GM18868 (cell line): Measurements from ENCODE around the gene CPSF7.
"Not testable (repeated sequence)": the region's sequence is repeated elsewhere in the genome, so short reads cannot be mapped to it uniquely, and the experiment has no call there.

Source experiments
- ATAC-seq: cut with Tn5 transposase; IDR thresholded peaks from one replicate; pipeline ENCODE4 v1.9.1; 2021; ENCODE audit warnings: mild to moderate bottlenecking, moderate library complexity; ENCODE audit not compliant: unreplicated experiment

Gene CPSF7

DNA sequence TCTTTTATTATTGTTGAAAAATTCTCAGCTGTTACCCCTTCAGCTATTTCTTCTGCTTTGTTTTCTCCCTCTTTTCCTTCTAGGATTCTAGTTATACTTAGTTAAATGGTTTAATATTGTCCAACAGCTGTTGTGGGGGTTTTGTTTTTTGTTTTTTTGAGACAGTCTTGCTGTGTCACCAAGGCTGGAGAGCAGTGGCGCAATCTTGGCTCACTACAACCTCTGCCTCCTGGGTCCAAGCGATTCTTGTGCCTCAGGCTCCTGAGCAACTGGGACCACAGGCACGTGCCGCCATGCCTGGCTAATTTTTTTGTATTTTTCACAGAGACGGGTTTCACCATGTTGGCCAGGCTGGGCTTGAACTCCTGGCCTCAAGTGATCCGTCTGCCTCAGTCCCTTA, 12.8 kb upstream of the CPSF7 start:
- ATAC-seq: no peak

DNA sequence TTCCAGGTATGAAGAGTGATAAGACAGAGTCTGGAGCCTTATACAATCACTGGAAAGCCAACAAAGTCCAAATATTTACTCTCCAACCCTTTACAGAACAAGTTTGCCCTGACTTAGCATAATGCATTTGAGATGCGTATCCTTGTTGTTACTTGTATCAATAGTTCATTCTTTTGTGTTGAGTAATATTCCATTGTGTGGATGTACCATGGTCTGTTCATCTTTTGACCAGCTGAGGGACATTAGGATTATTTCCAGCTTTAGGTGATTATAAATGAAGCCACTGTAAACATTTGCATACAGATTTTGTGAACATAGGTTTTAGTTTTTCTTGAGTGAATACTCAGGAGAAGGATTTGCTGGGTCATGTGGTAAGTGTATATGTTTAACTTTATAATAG, 9.8 kb upstream of the CPSF7 start:
- no peak for ATAC-seq

DNA sequence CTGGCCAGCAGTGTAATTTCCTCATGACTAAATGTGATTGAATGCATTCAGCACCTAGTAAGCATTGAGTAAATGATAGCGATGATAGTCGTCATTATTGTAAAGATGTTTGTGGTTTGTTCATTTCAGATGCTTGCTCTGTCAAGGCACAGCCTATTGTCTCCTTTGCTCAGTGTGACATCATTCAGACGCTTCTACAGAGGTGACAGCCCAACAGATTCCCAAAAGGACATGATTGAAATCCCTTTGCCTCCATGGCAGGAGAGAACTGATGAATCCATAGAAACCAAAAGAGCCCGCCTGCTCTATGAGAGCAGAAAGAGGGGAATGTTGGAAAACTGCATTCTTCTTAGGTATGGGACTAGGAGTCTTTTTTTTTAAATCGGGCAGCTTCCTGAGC, 7.7 kb upstream of the CPSF7 start:
- ATAC-seq: no peak

DNA sequence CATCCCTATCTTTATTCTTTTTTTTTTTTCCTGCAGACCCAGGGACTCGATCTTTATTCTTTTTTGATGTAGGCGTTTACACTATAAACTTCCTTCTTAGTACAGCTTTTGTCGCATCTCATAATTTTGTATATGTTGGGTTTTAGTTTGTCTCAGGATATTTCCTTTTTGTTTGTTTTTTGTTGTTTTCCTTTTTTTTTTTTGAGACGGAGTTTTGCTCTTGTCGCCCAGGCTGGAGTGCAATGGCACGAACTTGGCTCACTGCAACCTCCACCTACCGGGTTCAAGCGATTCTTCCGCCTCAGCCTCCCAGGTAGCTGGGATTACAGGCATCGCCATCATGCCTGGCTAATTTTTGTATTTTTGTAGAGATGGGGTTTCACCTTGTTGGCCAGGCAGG, 1.1 kb upstream of the CPSF7 start:
- ATAC-seq: not testable (repeated sequence)

DNA sequence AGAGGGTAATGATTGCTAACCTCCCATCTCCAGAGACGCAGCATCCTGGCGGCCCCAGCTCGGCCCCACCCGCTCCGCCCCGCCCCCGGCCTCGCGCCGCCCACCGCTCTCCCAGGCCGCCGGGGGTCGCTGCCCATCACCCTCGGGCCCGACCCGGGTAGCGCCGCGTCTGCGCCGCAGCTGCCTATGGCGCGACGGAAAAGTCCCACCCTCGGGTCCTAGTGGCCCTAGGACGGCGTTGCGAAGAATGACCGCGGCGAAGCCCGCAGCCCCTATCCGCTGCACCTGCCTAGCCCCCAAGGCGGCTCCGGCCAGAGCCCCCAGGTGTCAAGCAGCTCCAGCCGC, 457 bp downstream of the CPSF7 start:
- peak; percentile 40 for ATAC-seq

DNA sequence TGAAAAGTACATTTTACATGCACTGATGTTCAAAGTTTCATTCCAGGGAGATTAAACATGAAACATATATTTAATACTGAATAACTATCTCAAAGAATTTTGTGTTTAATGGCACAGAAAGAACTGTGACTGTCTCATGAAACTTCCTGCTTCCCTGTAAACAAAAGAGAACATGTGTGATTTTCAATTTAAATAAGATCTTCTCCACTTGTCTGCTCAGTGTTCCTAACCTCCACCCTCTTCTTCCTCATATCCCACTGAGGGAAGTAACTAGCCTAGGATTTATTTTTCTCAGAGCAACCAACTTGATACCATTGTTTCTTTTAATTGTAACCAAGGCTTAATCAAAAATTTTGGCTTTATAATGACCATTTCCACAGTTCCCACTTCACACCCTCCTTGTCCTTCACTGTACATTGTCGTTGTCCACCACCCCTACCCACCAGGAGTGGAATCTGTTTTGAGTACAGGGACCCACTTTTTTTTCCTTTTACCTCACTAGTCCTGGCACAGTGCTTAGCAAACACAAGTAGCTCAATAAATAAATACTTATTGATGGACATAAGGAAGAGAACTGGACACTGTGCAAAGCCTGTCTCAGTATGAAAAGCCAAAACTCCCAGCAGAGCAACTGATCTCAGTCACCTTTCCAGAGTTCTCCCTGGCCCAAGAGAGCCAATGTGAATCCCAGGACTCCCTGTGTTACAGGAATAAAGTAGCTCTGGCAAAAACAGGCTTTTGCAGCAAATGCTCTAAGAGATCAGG, 4.2 kb downstream of the CPSF7 start:
- no peak for ATAC-seq

DNA sequence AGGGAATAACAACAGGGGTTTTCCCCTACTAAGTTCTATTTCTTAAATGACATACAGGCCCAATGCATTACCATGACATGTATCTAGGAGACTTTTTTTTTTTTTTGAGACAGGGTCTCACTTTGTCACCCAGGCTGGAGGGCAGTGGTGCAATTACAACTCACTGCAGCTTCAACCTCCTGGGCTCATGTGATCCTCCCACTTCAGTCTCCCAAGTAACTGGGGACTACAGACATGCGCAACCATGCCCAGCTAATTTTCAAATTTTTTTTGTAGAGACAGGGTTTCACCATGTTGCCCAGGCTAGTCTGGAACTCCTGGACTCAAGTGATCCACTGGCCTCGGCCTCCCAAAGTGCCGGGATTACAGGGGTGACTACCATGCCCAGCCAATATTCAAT, 7.5 kb downstream of the CPSF7 start:
- ATAC-seq: no peak

DNA sequence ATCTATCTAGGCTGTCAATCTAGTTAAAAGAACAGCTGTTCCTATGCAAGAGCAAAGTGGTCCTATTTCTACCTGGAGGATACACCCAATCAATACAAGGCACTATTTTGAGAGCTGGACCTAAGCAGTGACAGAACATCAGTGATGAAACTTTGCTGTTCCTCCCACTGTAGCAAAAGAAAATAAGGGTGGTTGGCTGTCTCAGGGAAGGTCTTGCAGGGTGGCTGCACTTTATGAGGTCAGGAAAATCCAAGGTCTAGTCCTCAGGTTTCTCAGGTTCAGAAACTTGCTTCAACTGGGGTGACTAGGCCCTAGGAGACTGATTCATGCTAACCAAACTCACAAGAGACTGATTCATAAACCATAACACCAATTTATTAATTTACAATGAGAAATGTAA, 11.6 kb downstream of the CPSF7 start:
- ATAC-seq: no peak

DNA sequence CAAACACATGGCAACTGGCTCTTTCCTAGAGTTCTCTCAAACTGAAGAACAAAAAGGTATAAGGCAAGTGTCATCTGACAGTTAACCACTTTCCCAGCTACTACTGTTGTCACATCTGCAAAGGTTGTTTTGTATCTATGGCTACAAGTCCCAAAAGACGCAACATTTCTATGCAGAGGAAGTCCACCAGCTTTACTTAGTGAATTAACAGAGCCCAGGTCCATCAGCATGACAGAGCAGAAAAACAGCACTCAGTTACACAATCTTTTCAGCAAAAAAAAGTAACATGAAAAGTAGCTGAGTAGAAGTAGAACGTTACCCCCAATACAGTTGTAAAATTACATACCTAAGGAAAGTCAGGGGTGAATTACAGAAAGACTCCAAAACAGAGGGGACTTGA, 12.1 kb downstream of the CPSF7 start:
- ATAC-seq: no peak

DNA sequence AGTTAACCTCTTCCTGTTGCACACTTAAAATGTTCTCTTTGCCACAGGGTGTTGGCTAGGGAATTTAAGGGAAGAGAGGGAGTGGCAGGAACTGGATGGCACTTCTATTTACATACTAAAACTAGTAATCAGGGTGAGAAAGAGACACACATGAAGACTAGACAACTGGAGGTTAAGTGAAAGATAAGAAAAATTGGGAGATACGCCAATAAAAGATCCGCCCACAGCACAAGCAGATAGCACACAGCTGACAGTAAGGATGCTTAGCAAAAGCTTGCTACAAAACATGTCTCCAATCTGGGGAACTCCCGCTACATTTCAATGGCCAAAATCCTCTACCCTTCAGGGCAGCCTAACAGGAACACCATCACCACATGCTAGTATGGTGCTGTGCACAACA, 12.8 kb downstream of the CPSF7 start:
- ATAC-seq: no peak

DNA sequence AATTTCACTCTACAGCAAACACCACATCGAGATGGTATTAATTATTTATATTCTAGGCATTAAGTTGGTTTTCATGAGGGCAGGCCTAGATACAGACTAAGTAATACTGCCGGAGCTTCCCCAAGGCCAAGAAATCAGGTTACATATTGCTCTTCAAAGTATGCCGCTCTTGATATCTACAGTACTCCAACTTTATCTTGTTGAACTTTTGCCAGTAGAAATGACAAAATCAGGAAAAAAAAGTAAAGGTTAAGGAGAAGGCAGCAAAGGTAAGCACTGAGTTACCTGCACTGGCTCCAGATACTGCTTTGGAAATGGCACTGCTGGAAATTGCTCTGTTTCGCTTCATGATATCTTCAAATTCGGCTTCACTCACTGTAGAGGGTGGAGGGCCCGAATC, 14.4 kb downstream of the CPSF7 start:
- ATAC-seq: no peak

DNA sequence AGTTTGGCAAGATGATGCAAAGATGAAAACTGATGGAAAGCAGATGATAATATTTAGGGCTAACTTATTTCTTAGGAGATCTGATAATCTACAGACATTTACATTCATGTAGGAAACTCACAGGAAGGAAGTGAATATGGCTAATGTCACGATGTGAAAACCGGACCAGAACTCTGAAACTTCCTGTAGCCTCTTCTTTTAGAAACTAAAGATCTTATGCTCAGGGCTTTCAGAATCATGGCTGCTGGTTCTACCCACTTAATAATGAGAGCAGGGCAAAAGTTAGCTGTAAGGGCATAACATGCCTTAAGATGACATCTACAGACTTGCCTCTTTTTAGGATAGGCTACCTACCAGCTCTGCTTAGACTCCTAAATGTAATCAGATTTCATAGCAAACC, 15.2 kb downstream of the CPSF7 start:
- no peak for ATAC-seq

DNA sequence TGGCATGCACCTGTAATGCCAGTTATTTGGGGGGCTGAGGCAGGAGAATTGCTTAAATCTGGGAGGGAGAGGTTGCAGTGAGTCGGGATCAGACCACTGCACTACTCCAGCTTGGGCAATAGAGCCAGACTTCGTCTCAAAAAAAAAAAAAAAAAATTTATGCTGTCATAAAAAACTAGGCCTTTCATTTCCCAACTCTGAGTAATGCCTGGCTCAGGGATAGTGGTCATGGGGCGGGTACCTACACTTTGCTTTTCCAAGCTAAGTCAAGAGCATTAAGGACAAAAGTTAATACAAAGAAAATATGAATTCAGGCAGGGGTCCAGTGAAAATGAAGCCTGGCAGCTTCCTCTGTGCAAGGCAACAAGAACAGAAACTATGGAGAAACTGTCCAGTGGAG, 16.3 kb downstream of the CPSF7 start:
- no peak for ATAC-seq

DNA sequence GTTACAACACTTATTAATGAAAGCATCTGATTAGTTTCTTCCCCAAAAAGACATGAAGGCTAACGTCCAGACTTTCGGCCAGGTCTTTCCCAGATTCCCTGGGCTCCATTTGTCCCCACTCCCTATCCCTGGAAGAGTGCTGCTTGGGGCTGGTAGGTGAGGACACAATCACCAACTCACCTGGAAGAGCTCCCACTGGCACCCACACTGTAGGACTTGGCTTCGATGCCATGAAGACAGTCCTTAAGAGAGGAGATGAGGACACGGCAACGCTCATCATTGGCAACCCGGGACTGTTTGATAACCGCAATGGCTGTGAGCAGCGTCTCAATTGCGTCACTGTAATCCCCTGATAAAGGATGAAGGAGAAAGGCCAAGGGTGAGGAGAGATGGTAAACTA, 18.2 kb downstream of the CPSF7 start:
- ATAC-seq: no peak

DNA sequence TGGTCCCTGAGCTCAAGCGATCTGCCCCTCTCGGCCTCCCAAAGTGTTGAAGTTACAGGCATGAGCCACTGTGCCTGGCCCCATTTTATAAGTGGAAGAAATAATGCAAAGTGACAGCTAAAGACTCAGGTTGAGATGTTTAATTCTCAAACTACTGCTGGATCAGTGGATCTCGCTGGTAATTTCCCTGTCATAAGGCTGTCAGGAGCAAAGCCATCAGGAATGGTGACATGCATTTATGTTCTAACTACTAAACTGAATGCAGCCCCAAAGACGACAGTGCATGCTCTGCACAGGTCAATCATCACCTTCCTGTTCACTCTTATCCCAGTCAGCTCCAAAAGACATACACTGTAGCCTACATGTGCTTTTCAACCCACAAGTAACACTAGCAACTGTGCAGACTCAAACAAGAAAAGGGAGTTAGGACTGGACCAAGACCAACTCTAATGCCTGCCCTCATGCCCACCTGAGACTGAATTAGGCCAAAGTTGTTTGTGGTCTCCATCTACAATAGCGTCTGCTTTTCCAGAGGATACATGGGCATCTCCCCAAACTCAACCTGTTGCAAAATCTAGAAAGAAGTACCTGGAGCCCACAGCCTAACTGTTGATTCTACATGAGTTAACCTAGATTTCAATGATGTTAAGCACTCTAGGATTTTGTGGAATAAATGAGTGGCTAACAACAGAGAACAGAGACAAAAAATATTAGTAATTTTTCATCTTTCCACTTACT, 22.6 kb downstream of the CPSF7 start:
- ATAC-seq: no peak

DNA sequence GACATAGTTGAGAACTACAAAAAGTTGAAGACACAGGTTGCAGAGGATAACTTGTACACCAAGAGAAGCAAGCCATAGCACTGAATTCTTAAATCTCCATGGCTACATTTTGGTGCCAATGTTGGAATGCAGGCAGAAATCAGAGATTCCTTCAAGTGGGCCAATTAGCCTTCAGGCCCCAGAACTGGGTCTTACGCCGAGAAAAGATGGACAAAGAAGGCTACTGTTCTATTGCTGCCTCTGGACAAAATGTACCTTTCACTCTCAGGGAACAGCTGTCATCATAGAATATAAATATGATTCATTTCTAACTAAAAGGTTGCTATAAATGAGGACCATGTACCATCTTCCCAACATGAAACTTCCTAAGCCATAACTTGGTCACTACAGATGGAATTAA, 23.7 kb downstream of the CPSF7 start:
- no peak for ATAC-seq

DNA sequence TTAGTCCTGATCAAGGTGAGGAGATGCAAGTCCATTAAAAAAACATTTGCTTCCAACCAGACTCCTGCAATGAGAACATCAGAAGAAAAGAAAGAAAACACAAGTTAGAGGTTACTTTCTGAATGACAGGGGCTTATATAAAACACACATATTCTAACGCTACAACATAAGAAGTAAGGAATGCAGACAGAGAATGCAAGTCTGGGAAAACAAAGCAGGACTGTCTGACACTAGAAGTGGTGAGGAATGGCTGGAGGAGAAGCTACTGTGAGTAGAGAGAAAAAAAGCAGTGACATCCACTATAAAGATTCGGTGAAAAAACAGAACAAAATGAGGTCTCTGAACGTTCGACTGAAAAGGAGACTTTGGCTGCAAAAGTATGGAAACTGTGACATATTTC, 25.1 kb downstream of the CPSF7 start:
- no peak for ATAC-seq

DNA sequence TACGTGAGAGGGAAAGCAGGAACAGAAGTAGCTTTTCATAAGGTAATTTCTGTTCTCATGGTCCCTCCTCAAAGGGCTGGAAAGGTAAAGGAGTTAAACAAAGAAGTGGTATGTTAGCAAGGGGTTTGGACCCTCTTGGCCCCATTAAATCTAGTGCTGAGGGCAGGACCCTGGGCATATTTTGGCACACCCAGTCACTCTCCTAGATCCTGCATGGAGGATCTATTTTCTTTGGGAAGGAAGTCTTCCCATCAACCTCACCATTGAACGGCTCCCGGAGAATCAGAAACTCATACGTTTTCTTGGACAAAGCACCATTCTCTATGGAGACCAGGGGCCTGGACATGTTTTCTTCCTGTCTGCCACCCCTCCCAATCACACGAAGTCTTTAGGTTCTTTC, 25.7 kb downstream of the CPSF7 start:
- ATAC-seq: no peak

DNA sequence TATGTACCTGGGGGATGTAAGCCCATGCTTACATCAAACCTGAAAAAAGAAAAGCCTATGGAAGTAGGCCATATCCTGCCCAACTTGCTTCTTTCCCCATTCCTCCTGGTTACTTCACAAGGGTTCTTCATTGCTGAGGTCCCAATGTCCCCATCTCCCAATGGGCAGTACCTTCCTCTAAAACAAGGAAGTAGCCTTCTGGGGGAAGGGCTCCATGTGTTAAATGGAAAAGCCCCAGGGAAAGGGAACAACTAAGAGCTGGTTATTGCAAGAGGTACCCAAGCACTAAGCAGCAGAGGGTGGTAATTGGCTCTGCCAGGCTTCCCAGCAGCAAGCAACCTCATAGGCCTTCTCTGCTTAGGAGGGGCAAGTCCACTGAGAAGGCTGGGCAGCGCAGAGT, 26.1 kb downstream of the CPSF7 start:
- ATAC-seq: no peak

DNA sequence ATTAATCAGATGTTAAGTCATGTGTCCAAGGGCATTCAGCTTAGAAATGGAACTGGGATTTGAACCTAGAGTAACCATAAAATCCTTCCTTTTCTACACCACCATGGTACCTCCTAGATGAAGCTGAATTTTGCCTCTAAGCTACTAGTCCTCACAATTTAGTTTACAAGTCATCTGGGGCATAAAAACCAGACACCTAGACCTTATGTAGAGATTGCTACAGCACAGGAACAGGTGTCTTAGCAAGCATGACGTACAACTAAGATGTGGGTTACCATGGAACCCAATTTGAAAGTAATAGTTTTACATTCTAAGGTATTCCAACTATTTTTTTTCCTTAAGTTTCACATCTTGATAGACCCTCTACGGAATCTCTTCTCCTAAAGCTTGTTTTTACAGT, 28.2 kb downstream of the CPSF7 start:
- no peak for ATAC-seq

DNA sequence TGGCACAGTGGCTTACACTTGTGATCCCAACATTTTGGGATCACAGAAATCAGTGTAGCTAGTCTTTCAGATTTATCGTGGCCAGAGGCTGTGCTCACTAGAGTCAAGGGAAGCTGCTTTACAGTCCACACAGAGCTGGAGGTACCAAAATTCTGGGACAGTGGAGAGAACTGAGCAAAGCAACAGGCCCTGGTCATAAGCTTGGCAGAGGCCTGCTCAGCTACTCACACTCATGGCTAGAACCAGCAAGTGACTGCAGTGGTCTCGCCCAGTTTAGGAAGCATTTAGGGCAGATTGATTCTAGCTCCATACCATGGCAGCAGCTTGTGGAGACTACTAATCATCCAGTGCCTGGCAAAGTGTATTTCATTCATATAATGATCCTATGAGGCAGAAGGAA, 28.6 kb downstream of the CPSF7 start:
- no peak for ATAC-seq

DNA sequence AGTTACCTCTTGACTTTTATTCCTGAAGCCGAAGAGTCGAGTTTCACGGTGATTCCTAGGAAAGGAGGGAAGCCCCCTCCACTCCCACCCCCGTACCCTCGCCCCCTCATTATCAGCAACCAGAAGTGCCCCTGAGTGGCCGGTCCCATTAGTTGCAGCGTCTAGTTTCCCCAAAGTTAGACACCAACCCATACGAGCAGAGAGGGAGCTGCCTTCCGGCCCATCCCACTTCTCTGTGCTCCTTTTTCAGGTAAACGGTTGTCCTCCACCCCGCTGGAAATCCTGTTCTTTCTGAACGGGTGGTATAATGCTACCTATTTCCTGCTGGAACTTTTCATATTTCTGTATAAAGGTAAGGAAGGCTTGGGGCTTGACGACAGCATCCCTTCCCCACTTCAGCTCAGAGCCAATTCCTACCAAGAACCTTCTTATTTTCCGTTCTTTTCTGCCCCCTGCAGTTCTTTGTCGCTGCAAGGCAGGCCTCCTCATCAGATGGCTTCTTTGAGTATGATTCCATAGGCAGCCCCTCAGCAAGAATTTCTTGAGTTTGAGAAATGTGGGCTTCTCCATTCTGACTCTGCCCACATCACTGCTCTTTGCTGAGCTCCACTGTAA, 36.7 kb downstream of the CPSF7 start:
- ATAC-seq: no peak
